OCI-LY1 (cell line): ENCODE data around the gene CEACAM1.

Experiments
- H2AFZ ChIP-seq: fragments of 200-600 bp; sonication (generic), shearing (Covaris generic); 2 replicates; pipeline ENCODE4 v1.6.0; 2014; ENCODE audit warnings: antibody characterized with exemption, mild to moderate bottlenecking, low read length
- H3F3A ChIP-seq: fragments of 200-600 bp; sonication (generic), shearing (Covaris generic); 2 replicates; pipeline ENCODE4 v1.6.0; 2014; ENCODE audit warnings: mild to moderate bottlenecking, antibody characterized with exemption, low read length, moderate library complexity; ENCODE audit not compliant: insufficient read depth
- H3K27ac ChIP-seq: fragments of 200-600 bp; sonication (generic); 2 replicates; pipeline ENCODE4 v1.5.1; 2014; ENCODE audit warnings: low read length, mixed run types, mild to moderate bottlenecking, low read depth; ENCODE audit not compliant: poor library complexity, severe bottlenecking
- H3K27me3 ChIP-seq: fragments of 200-600 bp; sonication (generic); 2 replicates; pipeline ENCODE4 v1.6.0; 2014; ENCODE audit warnings: antibody characterized with exemption, mild to moderate bottlenecking, low read length, moderate library complexity; ENCODE audit not compliant: insufficient read depth
- H3K36me3 ChIP-seq: fragments of 200-600 bp; sonication (generic); 2 replicates; pipeline ENCODE4 v1.6.1; 2014; ENCODE audit warnings: mild to moderate bottlenecking, antibody characterized with exemption, low read length, moderate library complexity, mixed read lengths; ENCODE audit not compliant: insufficient read depth
- H3K4me1 ChIP-seq: fragments of 200-600 bp; sonication (generic); 2 replicates; pipeline ENCODE4 v1.5.1; 2014; ENCODE audit warnings: mild to moderate bottlenecking, low read length, moderate library complexity; ENCODE audit not compliant: insufficient read depth, severe bottlenecking
- H3K4me2 ChIP-seq: fragments of 200-600 bp; sonication (generic), shearing (Covaris generic); 2 replicates; pipeline ENCODE4 v1.6.1; 2014; ENCODE audit warnings: low read length
- H3K4me3 ChIP-seq: fragments of 200-600 bp; sonication (generic); 2 replicates; pipeline ENCODE4 v1.5.1; 2014; ENCODE audit warnings: low read length, low read depth, mild to moderate bottlenecking, mixed read lengths; ENCODE audit not compliant: poor library complexity, severe bottlenecking
- H3K79me2 ChIP-seq: fragments of 200-600 bp; shearing (Covaris generic); 2 replicates; pipeline ENCODE4 v1.6.1; 2016; ENCODE audit warnings: mixed run types, low read length, mixed read lengths; ENCODE audit not compliant: insufficient read depth
- H3K9ac ChIP-seq: fragments of 200-600 bp; sonication (generic), shearing (Covaris generic); 2 replicates; pipeline ENCODE4 v1.6.1; 2014; ENCODE audit warnings: mild to moderate bottlenecking, low read length, mixed read lengths
- H3K9me2 ChIP-seq: fragments of 200-600 bp; sonication (generic), shearing (Covaris generic); 2 replicates; pipeline ENCODE4 v1.6.1; 2014; ENCODE audit warnings: low read depth, mild to moderate bottlenecking, low read length, mixed read lengths
- H3K9me3 ChIP-seq: fragments of 200-600 bp; shearing (Covaris generic); 2 replicates; pipeline ENCODE4 v1.6.1; 2014; ENCODE audit warnings: low read length, mixed read lengths
- H4K20me1 ChIP-seq: fragments of 200-600 bp; sonication (generic), shearing (Covaris generic); 2 replicates; pipeline ENCODE4 v1.6.0; 2016; ENCODE audit warnings: mild to moderate bottlenecking, low read length; ENCODE audit not compliant: insufficient read depth
- EZH2 ChIP-seq: fragments of 200-600 bp; sonication (generic), shearing (Covaris generic); IDR thresholded peaks from 2 replicates; pipeline ENCODE4 v1.8.0; 2017; ENCODE audit warnings: borderline replicate concordance, mixed run types, mild to moderate bottlenecking, antibody characterized with exemption, low read length, moderate library complexity, mixed read lengths
- TF ChIP-seq, protein P1 (sequence below): fragments of 200-600 bp; sonication (generic), shearing (Covaris generic); IDR thresholded peaks from 2 replicates; pipeline ENCODE4 v1.5.1; 2017; ENCODE audit warnings: mild to moderate bottlenecking, antibody characterized with exemption, low read length, moderate library complexity, mixed read lengths

Gene CEACAM1

DNA sequence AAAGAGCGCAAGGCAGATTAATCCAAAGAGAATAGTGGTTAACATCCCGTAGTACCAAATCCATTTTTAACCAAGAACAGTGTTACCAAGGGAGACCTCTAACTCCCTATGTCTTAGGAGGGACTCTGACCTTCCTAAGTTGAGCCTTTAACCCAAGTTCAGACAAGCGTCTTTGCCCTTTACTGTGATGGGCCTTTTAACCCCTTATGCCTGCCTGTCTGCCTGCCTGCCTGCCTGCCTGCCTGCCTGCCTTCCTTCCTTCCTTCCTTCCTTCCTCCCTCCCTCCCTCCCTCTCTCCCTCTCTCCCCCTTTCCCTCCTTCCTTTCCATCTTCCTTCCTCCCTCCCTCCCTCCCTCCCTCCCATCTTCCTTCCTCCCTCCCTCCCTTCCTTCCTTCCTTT is 32.6 kb downstream of the CEACAM1 start:
- Histone ChIP-seq H3K27me3 (no peaks in the 10 kb centered on the region), H3K27ac (no peak overlapping the region), H3K9me2 (no peaks in the 10 kb centered on the region), H3K4me3 (no peak overlapping the region), H3K9me3 (no peaks in the 10 kb centered on the region), H3F3A (no peaks in the 10 kb centered on the region), H3K4me1 (peaks cover 28% of the 10 kb centered on the region), H4K20me1 (no peaks in the 10 kb centered on the region), H3K79me2 (no peaks in the 10 kb centered on the region), H2AFZ (no peak overlapping the region), H3K4me2 (no peak overlapping the region), H3K9ac (no peak overlapping the region), H3K36me3 (no peaks in the 10 kb centered on the region)
- no peak for TF ChIP-seq EZH2

DNA sequence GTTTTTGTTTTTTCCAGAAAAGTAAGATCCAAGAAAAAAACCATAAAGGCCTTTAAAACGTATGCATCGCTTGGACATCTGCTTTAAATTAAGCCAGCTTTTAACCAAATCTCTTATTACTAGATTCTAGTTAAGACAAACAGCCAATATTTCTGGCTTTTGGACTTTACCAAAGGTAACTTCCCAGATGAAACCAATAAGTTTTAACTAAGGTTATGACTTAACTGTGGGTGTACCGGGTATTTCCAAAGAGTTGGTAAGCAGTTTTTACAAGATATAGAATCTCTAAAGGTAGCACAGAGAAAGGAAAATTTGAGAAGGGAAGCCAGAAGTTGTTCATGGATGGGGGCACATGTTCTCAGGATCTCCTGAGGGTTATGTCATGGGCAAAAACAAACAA is 34.0 kb downstream of the CEACAM1 start:
- Histone ChIP-seq H3K4me2 (no peak overlapping the region), H3K9me2 (no peaks in the 10 kb centered on the region), H2AFZ (no peak overlapping the region), H3K9ac (no peak overlapping the region), H3K27ac (no peak overlapping the region), H3K36me3 (no peaks in the 10 kb centered on the region), H3K9me3 (no peaks in the 10 kb centered on the region), H3K79me2 (no peaks in the 10 kb centered on the region), H3K4me3 (no peak overlapping the region), H3K27me3 (no peaks in the 10 kb centered on the region), H4K20me1 (no peaks in the 10 kb centered on the region), H3K4me1 (peaks cover 28% of the 10 kb centered on the region), H3F3A (no peaks in the 10 kb centered on the region)
- TF ChIP-seq EZH2 = no peak
- TF ChIP-seq, protein P1, sequence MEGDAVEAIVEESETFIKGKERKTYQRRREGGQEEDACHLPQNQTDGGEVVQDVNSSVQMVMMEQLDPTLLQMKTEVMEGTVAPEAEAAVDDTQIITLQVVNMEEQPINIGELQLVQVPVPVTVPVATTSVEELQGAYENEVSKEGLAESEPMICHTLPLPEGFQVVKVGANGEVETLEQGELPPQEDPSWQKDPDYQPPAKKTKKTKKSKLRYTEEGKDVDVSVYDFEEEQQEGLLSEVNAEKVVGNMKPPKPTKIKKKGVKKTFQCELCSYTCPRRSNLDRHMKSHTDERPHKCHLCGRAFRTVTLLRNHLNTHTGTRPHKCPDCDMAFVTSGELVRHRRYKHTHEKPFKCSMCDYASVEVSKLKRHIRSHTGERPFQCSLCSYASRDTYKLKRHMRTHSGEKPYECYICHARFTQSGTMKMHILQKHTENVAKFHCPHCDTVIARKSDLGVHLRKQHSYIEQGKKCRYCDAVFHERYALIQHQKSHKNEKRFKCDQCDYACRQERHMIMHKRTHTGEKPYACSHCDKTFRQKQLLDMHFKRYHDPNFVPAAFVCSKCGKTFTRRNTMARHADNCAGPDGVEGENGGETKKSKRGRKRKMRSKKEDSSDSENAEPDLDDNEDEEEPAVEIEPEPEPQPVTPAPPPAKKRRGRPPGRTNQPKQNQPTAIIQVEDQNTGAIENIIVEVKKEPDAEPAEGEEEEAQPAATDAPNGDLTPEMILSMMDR = no peak

DNA sequence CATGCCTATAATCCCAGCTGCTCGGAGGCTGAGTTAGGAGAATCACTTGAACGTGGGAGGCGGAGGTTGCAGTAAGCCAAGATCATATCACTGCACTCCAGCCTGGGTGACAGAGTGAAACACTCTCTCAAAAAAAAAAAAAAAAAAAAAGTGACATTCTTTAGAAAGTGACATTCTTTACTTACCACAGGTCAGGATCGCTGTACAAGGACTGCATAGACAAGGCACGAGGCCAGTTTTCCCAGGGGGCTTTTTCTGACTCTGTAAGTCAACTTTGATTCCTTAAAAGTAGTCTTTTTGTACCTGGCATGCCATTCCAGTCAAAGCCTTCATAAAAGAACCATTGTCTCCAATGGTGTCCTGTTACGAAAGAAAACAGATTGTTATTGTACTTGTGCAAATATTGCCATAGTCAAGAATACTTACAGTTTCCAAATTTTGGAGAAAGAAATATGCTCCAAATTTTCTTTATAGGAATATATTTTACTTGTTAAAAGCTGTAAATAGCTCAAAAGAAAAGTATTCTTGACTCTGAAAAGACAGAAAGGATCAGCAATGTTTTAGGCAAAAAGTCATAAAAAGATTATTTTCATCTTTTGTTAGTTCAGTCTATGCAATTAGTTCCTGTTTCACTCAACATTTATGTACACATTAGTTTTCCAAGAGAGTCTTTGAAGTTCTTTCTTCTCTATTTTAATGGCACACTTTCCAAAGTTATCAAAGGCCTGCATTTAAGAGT is 39.3 kb downstream of the CEACAM1 start:
- Histone ChIP-seq H3K9me3 (no peaks in the 10 kb centered on the region), H3K4me2 (no peak overlapping the region), H3K4me1 (peaks cover 4% of the 10 kb centered on the region), H3K9me2 (no peaks in the 10 kb centered on the region), H2AFZ (no peak overlapping the region), H3K9ac (no peak overlapping the region), H3K36me3 (no peaks in the 10 kb centered on the region), H3K27ac (no peak overlapping the region), H3K27me3 (no peaks in the 10 kb centered on the region), H3K79me2 (no peaks in the 10 kb centered on the region), H4K20me1 (no peaks in the 10 kb centered on the region), H3F3A (no peaks in the 10 kb centered on the region), H3K4me3 (no peak overlapping the region)
- TF ChIP-seq, protein P1 = no peak
- no peak for TF ChIP-seq EZH2

DNA sequence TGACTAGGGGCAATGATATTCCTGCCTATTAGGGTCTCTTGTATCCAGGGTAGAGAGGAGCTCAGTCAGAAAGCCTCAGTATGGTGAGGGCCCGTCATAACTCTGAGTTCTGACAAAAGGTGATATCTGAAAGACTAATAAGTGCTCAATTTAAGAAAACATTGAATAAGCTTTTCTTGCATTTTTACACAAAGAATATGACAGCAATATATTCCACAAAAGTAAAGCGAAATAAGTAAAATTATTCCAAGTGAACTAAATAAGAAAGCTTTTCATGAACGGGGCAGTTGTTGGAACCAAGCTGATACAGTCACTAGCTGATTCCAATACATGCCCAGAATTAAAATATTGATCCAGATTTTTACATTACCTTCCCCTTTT is 40.5 kb downstream of the CEACAM1 start:
- H3K9me2 ChIP-seq = no peaks in the 10 kb centered on the region
- no peak overlapping the region for H3K9ac ChIP-seq
- H3K4me1 ChIP-seq = peaks cover 4% of the 10 kb centered on the region
- no peaks in the 10 kb centered on the region for H3K79me2 ChIP-seq
- no peak overlapping the region for H2AFZ ChIP-seq
- TF ChIP-seq, protein P1 = no peak
- H3K27ac ChIP-seq = no peak overlapping the region
- no peaks in the 10 kb centered on the region for H3K27me3 ChIP-seq
- H3K36me3 ChIP-seq = no peaks in the 10 kb centered on the region
- H3F3A ChIP-seq = no peaks in the 10 kb centered on the region
- H3K4me2 ChIP-seq = no peak overlapping the region
- no peak overlapping the region for H3K4me3 ChIP-seq
- H4K20me1 ChIP-seq = no peaks in the 10 kb centered on the region
- H3K9me3 ChIP-seq = no peaks in the 10 kb centered on the region
